H1 (cell line): Measurements from ENCODE around the gene MED10. TPM values are rescaled to one million over a fixed set of nuclear protein-coding genes. Genes with fewer than 3 reads are reported as not detected.
A peak's percentile ranks its signal among the peaks of the same experiment; 100 is the strongest.

Experiments
- ASH2L ChIP-seq: fragments of 200-600, 300-600 bp; sonication (generic); IDR thresholded peaks from one replicate; pipeline ENCODE4 v1.7.1; 2017; ENCODE audit warnings: low read length
- ATF2 ChIP-seq: IDR thresholded peaks from 2 replicates; pipeline ENCODE4 v1.6.1; 2012; ENCODE audit warnings: low read length, inconsistent platforms
- ATF3 ChIP-seq: IDR thresholded peaks from 2 replicates; pipeline ENCODE4 v1.6.1; 2011; ENCODE audit warnings: low read depth, mild to moderate bottlenecking, low read length; ENCODE audit not compliant: insufficient read depth
- CHD7 ChIP-seq: fragments of 300-600 bp; sonication (generic); IDR thresholded peaks from 2 replicates; pipeline ENCODE4 v1.7.1; 2012; ENCODE audit warnings: low read length, moderate library complexity, mild to moderate bottlenecking, inconsistent platforms; ENCODE audit not compliant: insufficient replicate concordance
- NRF1 ChIP-seq: IDR thresholded peaks from 2 replicates; pipeline ENCODE4 v1.6.1; 2011; ENCODE audit warnings: mild to moderate bottlenecking, low read depth, low read length, improper control_type of control experiment
- SUZ12 ChIP-seq: fragments of 200-600 bp; sonication (generic); IDR thresholded peaks from 2 replicates; pipeline ENCODE4 v1.6.1; 2012; ENCODE audit warnings: mild to moderate bottlenecking, inconsistent platforms, low read length, moderate library complexity, mixed read lengths
- ZNF274 ChIP-seq: IDR thresholded peaks from 2 replicates; pipeline ENCODE4 v1.7.0; 2012; ENCODE audit warnings: low read length, borderline replicate concordance; ENCODE audit errors: extremely low read depth
- polyA plus RNA-seq, 7 experiments: library from polyadenylated mRNA; depleted of rRNA in 3 of 7; stranded (reverse) in 5 of 7; unstranded in 2 of 7; fragments of >200 nt in 5 of 7; fragments of 200-250 nt in 2 of 7; gene quantifications; 1 replicate in 5 of 7; 2 replicates in 1 of 7; 4 replicates in 1 of 7; pipeline versions ENCODE4 v1.2.1 to v1.2.3, GENCODE V29; 2011 to 2013; ENCODE audit warnings: missing spikeins in 2 of 7, mixed read lengths in 2 of 7
- total RNA-seq: library from RNA; stranded (reverse); fragmentation: NEBNext Ultra II Directional; extraction: Animal tissue kit (Norgen Biotek cat#: 25700); gene quantifications from 2 replicates; pipeline ENCODE4 v1.2.1, GENCODE V29; 2021

The MED10 gene
- total and polyA plus RNA-seq, 2 of the 8 experiments (the other 6 are each of a cell fraction or from before 2014, with no cell fraction given), result 20.1 to 23.2 TPM

- TF ChIP-seq CHD7, result no peak
- TF ChIP-seq ASH2L, result peak; percentile 90
- TF ChIP-seq ZNF274, result no peak
- no peak for TF ChIP-seq ATF2
- no peak for TF ChIP-seq SUZ12
- no peak for TF ChIP-seq ATF3
- no peak for TF ChIP-seq NRF1
These were observed at the start of gene MED10 (continued) for GRCh38 chr5:6377905-6378765.
